ENCODE data around the gene KCNJ16.

The KCNJ16 gene

GRCh38 chr17:70074956-70075355, at the start of gene KCNJ16:
KCNJ16 (plus strand) TSS chr17:70075225; CDS start chr17:70132088, 56,863 bp downstream.
- H3K36me3 ChIP-seq (replicated peaks; ENCODE audit: low read depth, low read length) = no peaks in the 10 kb centered on the region
- 0 out of 2 replicates have a peak, but pooled peaks cover 3% of the 10 kb centered on the region for H3K4me1 ChIP-seq (ENCODE audit: low read length)
- no peak within 1 kb of the TSS for H3K9ac ChIP-seq (ENCODE audit: low read length)
- no peak within 1 kb of the TSS for H3K4me2 ChIP-seq (ENCODE audit: low read length)
- H3K79me2 ChIP-seq (ENCODE audit: low read length) = no peaks in the 10 kb centered on the region
- H3K9me3 ChIP-seq (ENCODE audit: insufficient read depth, low read length) = no peaks in the 10 kb centered on the region
- no peaks in the 10 kb centered on the region for H4K20me1 ChIP-seq (ENCODE audit: insufficient read depth, low read length)
- H3K27ac ChIP-seq (ENCODE audit: low read length) = no peak within 1 kb of the TSS
- TF ChIP-seq CTCF (IDR thresholded peaks at IDR 0.05; ENCODE audit: low read depth, low read length) = no peak
- no peak for TF ChIP-seq EZH2phosphoT487 (IDR thresholded peaks at IDR 0.05; ENCODE audit: low read depth)
- no peak within 1 kb of the TSS for H2AFZ ChIP-seq (ENCODE audit: low read depth, low read length)
- no peaks in the 10 kb centered on the region for H3K27me3 ChIP-seq (ENCODE audit: low read depth, low read length)
- no peak within 1 kb of the TSS for H3K4me3 ChIP-seq (ENCODE audit: low read length)

GRCh38 chr17:70028397-70028796, 46.6 kb upstream of the KCNJ16 start:
- Histone ChIP-seq H2AFZ (ENCODE audit: low read depth, low read length) (no peak overlapping the region), H3K27ac (ENCODE audit: low read length) (no peak overlapping the region)

GRCh38 chr17:70028978-70029767, 45.9 kb upstream of the KCNJ16 start:
- Histone ChIP-seq H3K27me3 (ENCODE audit: low read depth, low read length) (no peaks in the 10 kb centered on the region), H3K4me2 (ENCODE audit: low read length) (no peak overlapping the region), H4K20me1 (ENCODE audit: insufficient read depth, low read length) (no peaks in the 10 kb centered on the region), H3K4me1 (ENCODE audit: low read length) (no peaks in the 10 kb centered on the region), H2AFZ (ENCODE audit: low read depth, low read length) (no peak overlapping the region), H3K9ac (ENCODE audit: low read length) (no peak overlapping the region), H3K79me2 (ENCODE audit: low read length) (no peaks in the 10 kb centered on the region), H3K9me3 (ENCODE audit: insufficient read depth, low read length) (0 out of 2 replicates have a peak, but pooled peaks cover 3% of the 10 kb centered on the region), H3K27ac (ENCODE audit: low read length) (no peak overlapping the region), H3K36me3 (replicated peaks; ENCODE audit: low read depth, low read length) (peaks cover 4% of the 10 kb centered on the region), H3K4me3 (ENCODE audit: low read length) (no peak overlapping the region)
- TF ChIP-seq EZH2phosphoT487 (IDR thresholded peaks at IDR 0.05; ENCODE audit: low read depth) = no peak

More at GRCh38 chr17:70028397-70028796, 46.6 kb upstream of the KCNJ16 start:
- H3K79me2 ChIP-seq (ENCODE audit: low read length) = no peaks in the 10 kb centered on the region
- H3K9ac ChIP-seq (ENCODE audit: low read length) = no peak overlapping the region
- H3K4me3 ChIP-seq (ENCODE audit: low read length) = no peak overlapping the region
- TF ChIP-seq EZH2phosphoT487 (IDR thresholded peaks at IDR 0.05; ENCODE audit: low read depth) (no peak), CTCF (IDR thresholded peaks at IDR 0.05; ENCODE audit: low read depth, low read length) (no peak)
- no peaks in the 10 kb centered on the region for H4K20me1 ChIP-seq (ENCODE audit: insufficient read depth, low read length)
- H3K36me3 ChIP-seq (replicated peaks; ENCODE audit: low read depth, low read length) = peaks cover 4% of the 10 kb centered on the region
- H3K27me3 ChIP-seq (ENCODE audit: low read depth, low read length) = no peaks in the 10 kb centered on the region
- no peak overlapping the region for H3K4me2 ChIP-seq (ENCODE audit: low read length)
- no peaks in the 10 kb centered on the region for H3K4me1 ChIP-seq (ENCODE audit: low read length)
- no peaks in the 10 kb centered on the region for H3K9me3 ChIP-seq (ENCODE audit: insufficient read depth, low read length)

- no peak overlapping the region for H3K9ac ChIP-seq (ENCODE audit: low read length)
- no peak for TF ChIP-seq CTCF (IDR thresholded peaks at IDR 0.05; ENCODE audit: low read depth, low read length)
- 0 out of 2 replicates have a peak, but pooled peaks cover 5% of the 10 kb centered on the region for H3K9me3 ChIP-seq (ENCODE audit: insufficient read depth, low read length)
- no peak overlapping the region for H3K4me2 ChIP-seq (ENCODE audit: low read length)
- no peaks in the 10 kb centered on the region for H4K20me1 ChIP-seq (ENCODE audit: insufficient read depth, low read length)
- H3K4me1 ChIP-seq (ENCODE audit: low read length) = no peaks in the 10 kb centered on the region
- H3K36me3 ChIP-seq (replicated peaks; ENCODE audit: low read depth, low read length) = peaks cover 4% of the 10 kb centered on the region
- no peak overlapping the region for H3K27ac ChIP-seq (ENCODE audit: low read length)
- H3K27me3 ChIP-seq (ENCODE audit: low read depth, low read length) = no peaks in the 10 kb centered on the region
- H3K79me2 ChIP-seq (ENCODE audit: low read length) = no peaks in the 10 kb centered on the region
- H3K4me3 ChIP-seq (ENCODE audit: low read length) = no peak overlapping the region
- no peak overlapping the region for H2AFZ ChIP-seq (ENCODE audit: low read depth, low read length)
These were observed 44.7 kb upstream of the KCNJ16 start for GRCh38 chr17:70030371-70030770.

Data from OCI-LY3 (cell line).